HG02943 (cell line): ENCODE measurements around the gene GTPBP3.

Experiments used
- ATAC-seq: cut with Tn5 transposase; IDR thresholded peaks from one replicate; pipeline ENCODE4 v1.9.1; 2021; ENCODE audit warnings: mild to moderate bottlenecking, low read depth, moderate library complexity; ENCODE audit not compliant: unreplicated experiment

GTPBP3 gene

DNA sequence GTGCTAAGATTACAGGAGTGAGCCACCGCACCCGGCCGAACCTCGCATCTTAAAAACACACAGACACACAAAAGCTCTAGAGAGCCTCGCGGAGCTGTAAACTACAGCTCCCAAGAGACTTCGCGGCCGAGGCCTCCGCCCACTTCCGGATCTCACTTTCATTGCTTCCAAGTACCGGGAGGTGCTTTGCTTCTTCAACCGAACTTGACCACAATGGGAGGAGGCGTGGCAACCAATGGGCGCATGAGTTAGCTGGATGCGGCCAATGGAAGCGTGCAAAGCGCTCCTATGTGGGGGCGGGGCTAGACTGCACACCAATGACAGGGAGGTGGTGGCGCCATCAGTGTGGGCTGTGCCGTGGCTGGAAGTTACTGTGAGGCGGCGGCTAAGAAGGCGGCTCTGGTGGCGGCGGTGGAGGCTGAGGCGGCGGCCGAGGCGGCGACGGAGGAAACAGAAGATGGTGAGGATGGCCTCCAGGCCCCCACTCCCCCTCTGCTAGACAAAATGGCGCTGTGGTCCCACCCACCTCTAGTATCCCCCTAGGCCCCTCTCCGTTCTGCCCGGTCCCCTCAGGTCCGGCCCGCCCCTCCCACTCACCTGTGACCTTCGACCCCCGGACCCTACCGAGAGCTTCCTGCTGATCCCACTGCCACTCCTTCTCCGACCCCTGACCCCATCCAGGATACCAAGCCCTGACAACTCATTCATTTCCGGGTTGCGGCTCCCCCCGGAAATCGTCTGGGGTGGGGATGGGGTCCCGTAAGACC lies 28.0 kb upstream of the GTPBP3 start, which contains the start of gene DDA1:
Gene DDA1, plus strand, starts transcription at position 366 of the 767 bp plus-strand sequence. Its CDS starts 92 bp downstream, at position 458.
- ATAC-seq: peak; percentile 47

GRCh38 chr19:17309965-17310461 lies 27.3 kb upstream of the GTPBP3 start:
- no peak for ATAC-seq

- no peak for ATAC-seq
These were observed 25.7 kb upstream of the GTPBP3 start for GRCh38 chr19:17311455-17312188.

DNA sequence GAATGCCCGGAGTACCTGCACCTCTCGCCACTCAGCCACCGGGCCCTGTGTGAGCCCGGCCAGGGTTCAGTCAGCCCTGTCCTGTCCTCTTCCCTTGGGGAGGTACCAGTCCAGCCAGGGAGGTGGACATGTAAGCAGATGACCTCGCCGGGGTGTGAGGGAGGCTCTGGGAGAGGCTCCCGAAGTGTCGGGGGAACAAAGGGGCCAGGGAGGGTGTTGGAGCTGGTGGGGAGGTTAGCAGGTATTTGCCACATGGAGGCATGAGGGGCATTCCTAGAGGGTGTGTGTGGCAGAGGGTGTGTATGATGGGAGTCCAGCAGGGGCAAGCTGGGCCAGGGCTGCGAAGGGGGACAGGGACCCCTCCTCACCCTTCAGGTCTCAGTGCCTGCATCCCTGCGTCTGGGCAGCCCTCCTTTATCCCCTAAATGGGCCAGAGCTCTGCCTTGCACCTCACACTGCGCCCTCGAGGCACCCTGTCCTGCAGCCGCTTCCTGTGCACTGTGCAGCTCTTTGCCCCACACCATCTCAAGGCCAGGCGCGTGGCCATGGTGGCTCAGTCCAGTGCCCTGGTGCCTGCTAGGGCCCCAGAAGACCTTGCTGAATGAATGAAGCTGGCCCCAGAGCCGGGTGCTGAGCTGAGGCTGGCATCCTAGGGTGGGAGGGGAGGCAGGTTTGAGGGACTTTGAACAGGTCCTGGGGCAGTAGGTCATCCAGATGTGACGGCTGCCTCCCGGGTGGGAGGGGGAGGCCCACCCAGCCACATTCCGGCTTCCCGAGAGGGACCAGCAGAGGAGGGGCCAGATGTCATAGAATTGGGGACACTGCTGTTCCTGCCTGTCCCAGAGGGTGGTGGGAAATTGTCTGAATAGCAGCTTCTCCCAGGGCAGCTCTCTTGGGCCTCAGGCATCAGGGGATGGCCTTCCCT lies 24.9 kb upstream of the GTPBP3 start:
- no peak for ATAC-seq

- ATAC-seq: no peak
These were observed 23.3 kb upstream of the GTPBP3 start for GRCh38 chr19:17314007-17314593.

- ATAC-seq: no peak
These were observed 18.4 kb upstream of the GTPBP3 start for GRCh38 chr19:17318966-17319365.

DNA sequence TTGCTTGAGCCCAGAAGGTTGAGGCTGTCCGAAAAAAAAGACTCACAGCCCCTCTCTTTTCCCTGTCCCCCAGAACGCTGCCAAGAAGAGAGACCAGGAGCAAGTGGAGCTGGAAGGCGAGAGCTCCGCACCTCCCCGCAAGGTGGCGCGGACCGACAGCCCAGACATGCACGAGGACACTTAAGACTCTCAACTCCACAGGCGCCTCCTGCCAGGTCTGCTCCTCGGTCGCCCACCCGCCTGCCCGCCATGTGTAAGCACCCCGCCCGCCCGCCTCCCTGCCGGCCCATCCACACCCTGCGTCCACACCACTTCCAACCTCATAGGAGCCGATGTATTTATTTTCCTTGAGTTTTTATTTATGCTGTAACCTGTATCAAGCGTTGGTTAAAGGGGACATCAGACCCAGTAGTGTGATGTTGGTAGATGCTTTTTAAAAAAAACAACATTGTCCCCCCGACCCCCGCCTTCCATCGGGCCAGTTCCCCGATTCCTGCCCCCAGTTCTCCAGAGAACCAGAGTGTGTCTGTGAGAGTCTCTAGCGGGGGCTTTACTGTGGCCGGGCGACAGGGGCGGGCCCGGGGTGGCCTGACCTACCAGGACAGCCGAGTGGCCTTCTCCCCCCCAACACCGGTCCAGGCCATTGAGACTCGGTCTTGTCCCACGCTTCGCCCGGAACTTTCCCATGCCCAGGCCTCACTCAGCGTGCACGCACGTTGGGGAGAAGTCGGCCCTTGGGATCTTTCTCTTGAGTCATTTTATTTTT lies 17.7 kb upstream of the GTPBP3 start:
- no peak for ATAC-seq

DNA sequence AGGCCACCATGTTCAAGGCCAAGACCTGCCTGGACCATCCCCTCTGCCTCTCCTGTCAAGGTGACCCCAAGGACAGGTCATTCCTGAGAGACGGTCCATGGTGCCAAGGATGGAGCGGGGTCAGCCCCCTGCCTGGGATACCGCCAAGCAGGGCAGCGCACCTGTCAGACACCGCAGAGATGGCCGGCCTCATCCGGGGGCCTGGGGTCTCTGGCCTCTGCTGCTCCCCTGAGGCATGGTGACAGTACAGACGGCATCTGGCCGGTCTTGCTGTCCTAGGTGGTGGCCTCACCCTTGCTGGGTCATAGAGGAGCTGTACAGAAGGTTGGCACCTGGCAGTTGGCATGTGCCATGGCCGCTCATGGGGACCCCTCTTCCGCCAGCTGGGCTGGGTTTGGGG lies 16.9 kb upstream of the GTPBP3 start:
- ATAC-seq: no peak

DNA sequence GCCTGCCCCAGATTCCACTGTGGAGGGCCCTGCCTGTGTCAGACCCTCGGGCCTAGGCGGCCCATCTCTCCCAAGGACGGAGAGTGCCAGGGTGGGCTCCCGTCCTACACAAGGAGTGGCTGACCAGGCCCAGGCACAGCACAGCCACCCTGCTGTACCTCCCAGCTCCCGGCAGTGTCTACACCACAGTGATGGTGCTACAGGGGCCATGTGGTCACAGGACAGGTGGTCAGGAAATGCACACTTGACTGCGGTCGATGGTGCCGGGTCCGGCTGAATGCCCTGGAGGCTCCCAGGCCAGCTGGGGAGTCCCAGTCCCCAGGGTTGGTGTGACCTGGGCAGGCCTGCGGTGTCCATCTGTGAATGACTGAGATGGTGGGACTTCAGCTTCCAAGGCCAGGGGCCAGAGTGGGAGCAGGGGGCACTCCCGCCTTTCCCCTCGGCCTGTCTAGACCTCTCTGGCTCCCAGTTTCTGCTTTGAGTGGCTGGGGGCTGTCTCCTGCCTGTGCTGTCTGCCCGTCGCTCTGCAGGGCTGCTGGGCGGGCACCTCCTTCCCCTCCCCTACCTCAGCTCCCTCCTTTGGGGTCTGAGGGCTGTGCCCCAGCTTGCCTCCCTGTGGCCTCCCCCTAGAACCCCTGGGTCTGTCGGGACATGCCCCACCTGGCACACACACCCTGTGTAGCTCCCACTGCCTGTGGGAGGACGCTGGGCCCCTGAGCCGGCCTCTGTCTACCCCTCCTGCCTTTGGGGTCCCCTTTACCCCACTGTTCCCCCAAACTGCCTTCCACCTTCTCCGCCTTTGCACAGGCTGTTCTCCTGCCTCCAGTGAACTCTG lies 15.5 kb upstream of the GTPBP3 start:
- ATAC-seq: no peak

DNA sequence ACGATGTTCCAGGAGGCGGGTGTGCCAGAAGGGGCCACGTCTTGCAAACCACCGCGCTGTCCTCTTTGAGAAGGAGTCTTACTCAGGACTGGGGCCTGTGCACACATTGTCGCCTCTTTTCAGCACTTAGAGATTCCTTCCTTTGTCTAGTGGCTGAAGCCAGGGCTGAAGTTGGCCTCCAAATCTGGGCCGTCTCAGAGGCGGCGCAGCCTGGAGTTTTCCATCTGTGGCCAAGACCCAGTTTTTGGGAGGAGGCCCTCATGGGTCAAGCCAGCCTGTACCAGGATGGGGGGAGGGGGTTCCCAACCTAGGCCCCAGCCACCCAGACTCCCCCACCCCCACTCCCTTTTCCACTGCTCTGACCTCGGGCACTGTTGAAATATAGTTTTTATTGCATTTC lies 14.5 kb upstream of the GTPBP3 start:
- ATAC-seq: no peak

GRCh38 chr19:17323300-17323963 lies 13.9 kb upstream of the GTPBP3 start:
- ATAC-seq: no peak

GRCh38 chr19:17323964-17324332 lies 13.4 kb upstream of the GTPBP3 start:
- no peak for ATAC-seq

DNA sequence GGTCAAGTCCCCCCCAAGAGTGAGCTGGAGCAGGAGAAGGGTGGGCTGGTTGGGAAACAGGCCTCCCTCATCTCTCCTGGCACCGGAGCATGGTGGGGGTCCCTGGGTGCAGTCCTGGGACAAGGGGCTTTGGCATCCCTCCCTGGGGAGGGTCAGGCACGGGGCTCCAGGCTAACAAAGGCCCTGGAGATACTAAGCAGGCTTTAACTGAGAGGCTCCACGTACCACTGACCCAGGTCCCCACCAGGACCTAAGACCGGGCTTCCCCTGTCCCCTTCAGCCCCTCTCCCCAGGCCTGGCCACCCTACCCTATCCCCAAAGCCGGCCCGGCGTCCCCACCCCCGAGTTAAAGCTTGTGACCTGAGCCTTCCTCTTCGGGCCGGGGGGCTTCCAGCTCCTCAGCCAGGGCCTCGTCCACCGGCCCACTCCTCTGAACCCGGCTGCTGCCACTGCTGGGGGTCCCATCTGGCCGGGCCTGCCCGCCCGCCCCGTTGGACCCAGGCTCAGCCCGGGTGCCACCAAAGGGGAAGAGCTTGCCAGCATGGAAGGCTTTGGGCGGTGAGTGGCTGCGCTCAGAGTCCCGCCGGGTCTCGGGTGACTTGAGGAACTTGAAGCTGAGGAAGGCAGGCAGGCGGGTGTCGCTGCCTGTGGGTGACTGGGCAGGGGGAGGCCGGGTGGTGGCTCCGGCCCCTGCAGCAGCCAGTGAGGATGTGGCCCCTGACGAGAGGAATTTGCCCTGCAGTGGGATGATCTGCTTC lies 12.8 kb upstream of the GTPBP3 start:
- no peak for ATAC-seq

- ATAC-seq: no peak
These were observed 12.2 kb upstream of the GTPBP3 start for GRCh38 chr19:17325133-17325532.

- no peak for ATAC-seq
These were observed 11.3 kb upstream of the GTPBP3 start for GRCh38 chr19:17325881-17326594.

DNA sequence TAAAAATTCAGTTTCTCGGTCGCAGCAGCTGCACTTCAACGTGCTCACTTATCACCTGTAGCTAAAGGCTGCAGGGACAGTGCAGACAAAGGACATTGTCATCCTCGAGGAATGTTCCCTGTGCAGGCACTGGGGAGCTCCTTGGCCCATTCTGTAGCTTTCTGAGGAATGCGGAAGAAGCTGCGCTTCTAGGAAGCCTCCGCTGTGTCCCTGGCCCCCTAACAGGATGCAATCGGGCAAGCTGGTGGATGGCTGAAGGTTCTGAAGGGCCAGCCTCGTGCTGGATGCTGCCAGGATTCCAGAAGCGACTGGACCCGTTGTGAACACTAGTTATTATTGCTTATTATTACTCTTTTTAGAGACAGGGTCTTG lies 10.8 kb upstream of the GTPBP3 start:
- ATAC-seq: no peak

GRCh38 chr19:17327068-17327653 lies 10.2 kb upstream of the GTPBP3 start:
- ATAC-seq: no peak
